SK-N-SH treated with all-trans-retinoic acid at 6 μM for 48 hours (cell line): ENCODE results near the gene PRRG3.

Source experiments
- CSDC2 ChIP-seq: fragments of 250-450 bp; sonication (Bioruptor Pico); IDR thresholded peaks from 2 replicates; pipeline ENCODE4 v1.5.0; 2020; ENCODE audit warnings: mild to moderate bottlenecking, moderate library complexity
- ISL1 ChIP-seq: fragments of 250-450 bp; sonication (Bioruptor Pico); IDR thresholded peaks from 2 replicates; pipeline ENCODE4 v2.1.2; 2022; ENCODE audit warnings: mild to moderate bottlenecking, moderate library complexity
- POU6F1 ChIP-seq: fragments of 250-450 bp; sonication (Bioruptor Pico); IDR thresholded peaks from 2 replicates; pipeline ENCODE4 v1.8.0; 2021; ENCODE audit warnings: low read depth, mild to moderate bottlenecking, moderate library complexity, borderline replicate concordance
- PPARA ChIP-seq: fragments of 250-450 bp; sonication (Bioruptor Pico); IDR thresholded peaks from 2 replicates; pipeline ENCODE4 v1.5.0; 2020; ENCODE audit warnings: mild to moderate bottlenecking, borderline replicate concordance
- SNAI2 ChIP-seq: fragments of 250-450 bp; sonication (Bioruptor Pico); IDR thresholded peaks from 2 replicates; pipeline ENCODE4 v1.5.0; 2020; ENCODE audit warnings: mild to moderate bottlenecking, moderate library complexity
- TCF4 ChIP-seq: fragments of 250-450 bp; sonication (Bioruptor Pico); IDR thresholded peaks from 2 replicates; pipeline ENCODE4 v1.8.0; 2021; ENCODE audit warnings: mild to moderate bottlenecking, moderate library complexity, borderline replicate concordance
- TOX ChIP-seq: fragments of 250-450 bp; sonication (Bioruptor Pico); IDR thresholded peaks from 2 replicates; pipeline ENCODE4 v1.8.0; 2021; ENCODE audit warnings: mild to moderate bottlenecking, moderate library complexity, borderline replicate concordance
- ZC3H10 ChIP-seq: fragments of 250-450 bp; sonication (Bioruptor Pico); IDR thresholded peaks from 2 replicates; pipeline ENCODE4 v1.5.1; 2021; ENCODE audit warnings: mild to moderate bottlenecking, moderate library complexity
- ZNF565 ChIP-seq: fragments of 450-650 bp; formaldehyde crosslinking; conservative IDR thresholded peaks from 2 replicates; pipeline ENCODE4 v1.5.0; 2020; ENCODE audit warnings: low read depth, mild to moderate bottlenecking, moderate library complexity
- ZNF70 ChIP-seq: fragments of 450-650 bp; formaldehyde crosslinking; IDR thresholded peaks from 2 replicates; pipeline ENCODE4 v1.5.0; 2020; ENCODE audit warnings: mild to moderate bottlenecking, moderate library complexity
- ZNF8 ChIP-seq: fragments of 450-650 bp; formaldehyde crosslinking; IDR thresholded peaks from 2 replicates; pipeline ENCODE4 v1.5.0; 2020; ENCODE audit warnings: mild to moderate bottlenecking, moderate library complexity
- TF ChIP-seq, protein P1 (sequence below): fragments of 250-450 bp; sonication (Bioruptor Pico); IDR thresholded peaks from 2 replicates; pipeline ENCODE4 v1.8.0; 2020; ENCODE audit warnings: mild to moderate bottlenecking, moderate library complexity, borderline replicate concordance

GRCh38 chrX:151675121-151675746, 20.0 kb upstream of the PRRG3 start:
- no peak for TF ChIP-seq ZNF8 (CRISPR knock-in tag)
- no peak for TF ChIP-seq SNAI2 (CRISPR knock-in tag)
- TF ChIP-seq ZNF70 (CRISPR knock-in tag), result no peak
- no peak for TF ChIP-seq ZC3H10
- TF ChIP-seq, protein P1, sequence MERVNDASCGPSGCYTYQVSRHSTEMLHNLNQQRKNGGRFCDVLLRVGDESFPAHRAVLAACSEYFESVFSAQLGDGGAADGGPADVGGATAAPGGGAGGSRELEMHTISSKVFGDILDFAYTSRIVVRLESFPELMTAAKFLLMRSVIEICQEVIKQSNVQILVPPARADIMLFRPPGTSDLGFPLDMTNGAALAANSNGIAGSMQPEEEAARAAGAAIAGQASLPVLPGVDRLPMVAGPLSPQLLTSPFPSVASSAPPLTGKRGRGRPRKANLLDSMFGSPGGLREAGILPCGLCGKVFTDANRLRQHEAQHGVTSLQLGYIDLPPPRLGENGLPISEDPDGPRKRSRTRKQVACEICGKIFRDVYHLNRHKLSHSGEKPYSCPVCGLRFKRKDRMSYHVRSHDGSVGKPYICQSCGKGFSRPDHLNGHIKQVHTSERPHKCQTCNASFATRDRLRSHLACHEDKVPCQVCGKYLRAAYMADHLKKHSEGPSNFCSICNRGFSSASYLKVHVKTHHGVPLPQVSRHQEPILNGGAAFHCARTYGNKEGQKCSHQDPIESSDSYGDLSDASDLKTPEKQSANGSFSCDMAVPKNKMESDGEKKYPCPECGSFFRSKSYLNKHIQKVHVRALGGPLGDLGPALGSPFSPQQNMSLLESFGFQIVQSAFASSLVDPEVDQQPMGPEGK (CRISPR knock-in tag), result no peak
- no peak for TF ChIP-seq PPARA
- TF ChIP-seq TOX (CRISPR knock-in tag), result no peak
- TF ChIP-seq ISL1, result no peak
- TF ChIP-seq TCF4, result no peak
- TF ChIP-seq CSDC2 (CRISPR knock-in tag), result no peak
- TF ChIP-seq ZNF565, result no peak
- TF ChIP-seq POU6F1 (CRISPR knock-in tag), result no peak
